ENCODE results near the gene ERVH48-1.

- TF ChIP-seq CTCF (conservative IDR thresholded peaks at IDR 0.05 in 1 of 2, IDR thresholded peaks at IDR 0.05 in 1 of 2; ENCODE audit: low read depth in 1 of 2, low read length in 2 of 2), result no peak
- TF ChIP-seq EZH2 (IDR thresholded peaks at IDR 0.05; ENCODE audit: low read length, missing control alignments), result no peak
Measured at GRCh38 chr21:42973991-42974831, 48.8 kb upstream of the ERVH48-1 start, which contains the start of gene PKNOX1.

All from fibroblast of lung (primary cell).